Measurements from ENCODE around the gene DEFB118. TPM values are rescaled to one million over a fixed set of nuclear protein-coding genes. Genes with fewer than 3 reads are reported as not detected.

DEFB118 gene, protein sequence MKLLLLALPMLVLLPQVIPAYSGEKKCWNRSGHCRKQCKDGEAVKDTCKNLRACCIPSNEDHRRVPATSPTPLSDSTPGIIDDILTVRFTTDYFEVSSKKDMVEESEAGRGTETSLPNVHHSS
- not detected in 3 replicates for total RNA-seq
- long read RNA-seq = 0 reads

DNA sequence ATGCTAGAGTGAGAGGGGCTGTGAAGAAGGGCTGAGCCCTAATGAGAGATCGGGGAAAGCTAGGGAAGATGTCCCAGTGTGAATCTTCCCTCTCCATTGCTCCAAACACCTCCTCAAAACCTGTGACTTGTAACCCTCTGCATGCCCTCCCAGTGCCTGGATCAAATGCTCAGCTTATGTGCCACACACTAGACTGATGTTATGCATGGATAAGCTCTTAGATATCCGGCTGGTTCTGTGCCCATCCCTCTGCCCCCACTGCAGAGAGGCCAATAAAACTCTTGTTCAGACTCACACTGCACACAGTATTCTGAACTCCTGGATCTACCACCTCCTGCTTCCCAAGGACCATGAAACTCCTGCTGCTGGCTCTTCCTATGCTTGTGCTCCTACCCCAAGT is at the start of gene DEFB118:
Gene DEFB118, plus strand, starts transcription at position 301 of the 400 bp plus-strand sequence. Its CDS starts 50 bp downstream, at position 351.
- TF ChIP-seq, protein P1, sequence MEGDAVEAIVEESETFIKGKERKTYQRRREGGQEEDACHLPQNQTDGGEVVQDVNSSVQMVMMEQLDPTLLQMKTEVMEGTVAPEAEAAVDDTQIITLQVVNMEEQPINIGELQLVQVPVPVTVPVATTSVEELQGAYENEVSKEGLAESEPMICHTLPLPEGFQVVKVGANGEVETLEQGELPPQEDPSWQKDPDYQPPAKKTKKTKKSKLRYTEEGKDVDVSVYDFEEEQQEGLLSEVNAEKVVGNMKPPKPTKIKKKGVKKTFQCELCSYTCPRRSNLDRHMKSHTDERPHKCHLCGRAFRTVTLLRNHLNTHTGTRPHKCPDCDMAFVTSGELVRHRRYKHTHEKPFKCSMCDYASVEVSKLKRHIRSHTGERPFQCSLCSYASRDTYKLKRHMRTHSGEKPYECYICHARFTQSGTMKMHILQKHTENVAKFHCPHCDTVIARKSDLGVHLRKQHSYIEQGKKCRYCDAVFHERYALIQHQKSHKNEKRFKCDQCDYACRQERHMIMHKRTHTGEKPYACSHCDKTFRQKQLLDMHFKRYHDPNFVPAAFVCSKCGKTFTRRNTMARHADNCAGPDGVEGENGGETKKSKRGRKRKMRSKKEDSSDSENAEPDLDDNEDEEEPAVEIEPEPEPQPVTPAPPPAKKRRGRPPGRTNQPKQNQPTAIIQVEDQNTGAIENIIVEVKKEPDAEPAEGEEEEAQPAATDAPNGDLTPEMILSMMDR (IDR thresholded peaks at IDR 0.05) = no peak

DNA sequence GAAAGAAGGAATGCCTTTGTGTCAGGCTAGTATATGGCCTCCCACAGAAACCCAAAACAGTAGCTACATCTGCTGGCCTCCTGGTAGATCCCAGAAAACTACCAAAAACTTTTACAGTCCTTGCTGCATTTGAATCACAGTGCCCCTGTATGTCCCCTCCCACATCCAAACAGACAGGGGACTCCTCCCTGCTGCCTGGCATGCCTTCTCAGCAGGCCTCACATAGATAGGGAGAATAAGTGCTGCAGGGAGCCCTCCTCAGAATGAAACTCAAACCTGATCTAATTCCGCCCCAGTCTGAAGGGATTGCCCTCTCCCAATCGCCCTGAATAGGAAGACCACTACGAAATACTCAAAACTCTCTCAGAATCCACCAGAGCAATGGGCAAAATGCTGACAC is 45.9 kb upstream of the DEFB118 start:
- TF ChIP-seq, protein P1 (IDR thresholded peaks at IDR 0.05) = no peak
- Mint-ChIP-seq H3K36me3 (ENCODE audit: low read depth) (peaks cover 4% of the 10 kb centered on the region), H3K27ac (ENCODE audit: unreplicated experiment) (no peak overlapping the region)

More for the DNA sequence above, at the start of gene DEFB118:
- H3K36me3 Mint-ChIP-seq (ENCODE audit: low read depth) = no peaks in the 10 kb centered on the region
- no peak within 1 kb of the TSS for H3K27ac Mint-ChIP-seq (ENCODE audit: unreplicated experiment)
- no peaks in the 10 kb centered on the region for H3K27me3 Mint-ChIP-seq (ENCODE audit: low read depth)
- no peak within 1 kb of the TSS for H3K4me3 Mint-ChIP-seq (ENCODE audit: unreplicated experiment)
- no peaks in the 10 kb centered on the region for H3K4me1 Mint-ChIP-seq (ENCODE audit: low read depth)
- no peak for DNase-seq (ENCODE audit: low spot score)
- peaks cover 14% of the 10 kb centered on the region for H3K9me3 Mint-ChIP-seq (ENCODE audit: low read depth)

DNA sequence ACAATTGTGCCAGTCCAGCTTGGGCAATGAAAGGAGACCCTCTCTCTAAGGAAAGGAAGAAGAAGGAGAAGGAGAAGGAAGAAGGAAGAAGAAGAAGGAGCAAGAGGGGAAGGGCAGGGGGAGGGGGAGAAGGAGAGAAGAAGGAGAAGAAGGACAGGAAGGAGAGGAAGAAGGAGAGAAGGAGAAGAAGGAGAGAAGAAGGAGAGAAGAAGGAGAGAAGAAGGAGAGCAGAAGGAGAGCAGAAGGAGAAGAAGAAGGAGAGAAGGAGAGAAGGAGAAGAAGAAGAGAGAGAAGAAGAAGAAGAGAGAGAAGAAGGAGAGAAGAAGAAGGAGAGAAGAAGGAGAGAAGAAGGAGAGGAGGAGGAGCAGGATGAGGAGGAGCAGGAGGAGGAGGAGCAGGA is 37.5 kb upstream of the DEFB118 start:
- Mint-ChIP-seq H3K36me3 (ENCODE audit: low read depth) (peaks cover 4% of the 10 kb centered on the region), H3K4me3 (ENCODE audit: unreplicated experiment) (no peak overlapping the region), H3K27me3 (ENCODE audit: low read depth) (no peaks in the 10 kb centered on the region), H3K27ac (ENCODE audit: unreplicated experiment) (no peak overlapping the region), H3K4me1 (ENCODE audit: low read depth) (no peaks in the 10 kb centered on the region), H3K9me3 (ENCODE audit: low read depth) (peaks cover 32% of the 10 kb centered on the region)
- TF ChIP-seq, protein P1 (IDR thresholded peaks at IDR 0.05) = no peak
- no peak for DNase-seq (ENCODE audit: low spot score)

More for the DNA sequence above, 45.9 kb upstream of the DEFB118 start:
- H3K27me3 Mint-ChIP-seq (ENCODE audit: low read depth) = no peaks in the 10 kb centered on the region
- H3K4me3 Mint-ChIP-seq (ENCODE audit: unreplicated experiment) = no peak overlapping the region
- no peaks in the 10 kb centered on the region for H3K4me1 Mint-ChIP-seq (ENCODE audit: low read depth)
- H3K9me3 Mint-ChIP-seq (ENCODE audit: low read depth) = peaks cover 44% of the 10 kb centered on the region
- no peak for DNase-seq (ENCODE audit: low spot score)

DNA sequence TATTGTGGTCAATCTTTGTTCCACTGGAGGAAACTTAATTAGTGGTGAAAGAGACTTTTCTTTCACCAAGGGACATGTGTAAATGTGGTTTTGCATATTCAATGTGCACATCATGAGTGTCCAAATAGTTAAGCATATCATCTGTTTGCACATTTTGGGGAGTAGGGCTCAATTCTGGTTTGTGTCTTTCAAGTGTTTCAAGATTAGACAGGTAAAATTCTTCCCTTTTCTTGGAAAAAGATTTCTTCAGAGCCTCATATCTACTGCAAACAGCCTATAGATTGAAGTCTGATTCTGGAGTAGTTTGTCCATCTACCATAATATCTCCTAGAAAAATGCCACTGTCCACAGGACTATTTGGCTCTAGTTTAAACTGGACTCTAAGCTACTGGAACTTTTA is 26.9 kb upstream of the DEFB118 start:
- TF ChIP-seq, protein P1 (IDR thresholded peaks at IDR 0.05) = no peak

DNA sequence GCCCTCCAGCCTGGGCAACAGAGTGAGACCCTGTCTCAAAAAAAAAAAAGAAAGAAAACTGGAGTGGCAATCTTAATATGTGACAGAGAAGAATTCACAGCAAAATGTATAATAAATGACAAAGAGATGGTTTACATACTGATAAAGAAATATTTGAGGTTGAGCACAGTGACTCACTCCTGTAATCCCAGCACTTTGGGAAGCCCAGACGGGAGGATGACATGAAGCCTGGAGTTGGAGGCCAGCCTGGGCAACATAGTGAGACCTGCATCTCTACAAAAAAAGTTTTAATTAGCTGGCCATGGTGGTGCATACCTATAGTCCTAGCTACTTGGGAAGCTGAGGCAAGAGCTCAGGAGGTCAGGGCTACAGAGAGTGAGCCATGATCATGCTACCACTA is 12.4 kb upstream of the DEFB118 start:
- H3K4me1 Mint-ChIP-seq (ENCODE audit: low read depth) = no peaks in the 10 kb centered on the region
- no peaks in the 10 kb centered on the region for H3K27me3 Mint-ChIP-seq (ENCODE audit: low read depth)
- no peak for DNase-seq (ENCODE audit: low spot score)
- no peak overlapping the region for H3K27ac Mint-ChIP-seq (ENCODE audit: unreplicated experiment)
- no peak overlapping the region for H3K4me3 Mint-ChIP-seq (ENCODE audit: unreplicated experiment)
- peaks cover 9% of the 10 kb centered on the region for H3K9me3 Mint-ChIP-seq (ENCODE audit: low read depth)
- no peaks in the 10 kb centered on the region for H3K36me3 Mint-ChIP-seq (ENCODE audit: low read depth)
- TF ChIP-seq, protein P1 (IDR thresholded peaks at IDR 0.05) = no peak

More for the DNA sequence above, 26.9 kb upstream of the DEFB118 start:
- no peaks in the 10 kb centered on the region for H3K36me3 Mint-ChIP-seq (ENCODE audit: low read depth)
- no peaks in the 10 kb centered on the region for H3K4me1 Mint-ChIP-seq (ENCODE audit: low read depth)
- H3K27ac Mint-ChIP-seq (ENCODE audit: unreplicated experiment) = no peak overlapping the region
- peaks cover 22% of the 10 kb centered on the region for H3K9me3 Mint-ChIP-seq (ENCODE audit: low read depth)
- H3K27me3 Mint-ChIP-seq (ENCODE audit: low read depth) = no peaks in the 10 kb centered on the region
- H3K4me3 Mint-ChIP-seq (ENCODE audit: unreplicated experiment) = no peak overlapping the region
- no peak for DNase-seq (ENCODE audit: low spot score)
